HG03558 (cell line): ENCODE results near the gene P3H2.
"Not testable (repeated sequence)": the region's sequence is repeated elsewhere in the genome, so short reads cannot be mapped to it uniquely, and the experiment has no call there.

Experiments used
- ATAC-seq: cut with Tn5 transposase; IDR thresholded peaks from one replicate; pipeline ENCODE4 v1.9.1; 2021; ENCODE audit warnings: moderate number of reproducible peaks; ENCODE audit not compliant: unreplicated experiment; ENCODE audit errors: extremely low read depth

P3H2 gene

DNA sequence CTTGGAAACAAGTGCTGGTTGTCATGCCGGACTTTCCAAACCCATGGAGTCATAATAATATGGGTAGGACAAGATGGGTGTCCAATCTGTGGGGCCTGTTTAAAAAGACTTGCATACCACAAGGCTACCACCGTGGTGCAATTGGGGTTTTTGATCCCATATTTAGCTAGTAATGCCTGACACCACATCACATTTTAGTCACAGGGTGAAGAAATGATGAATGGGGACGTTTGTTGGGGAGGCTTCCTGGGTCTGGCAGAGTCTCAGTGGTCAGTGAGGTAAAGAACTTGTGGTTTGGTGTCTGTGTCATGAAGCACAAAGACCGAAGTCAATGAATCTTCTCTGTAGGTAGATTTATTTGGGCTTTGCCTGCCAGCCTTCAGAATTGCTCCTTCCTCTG lies 31.0 kb downstream of the P3H2 start:
- no peak for ATAC-seq

GRCh38 chr3:190088890-190089289 lies 31.8 kb downstream of the P3H2 start:
- ATAC-seq, result no peak

- ATAC-seq, result no peak
Observed at GRCh38 chr3:190086191-190086590, 34.5 kb downstream of the P3H2 start.

GRCh38 chr3:190084983-190085382 lies 35.7 kb downstream of the P3H2 start:
- no peak for ATAC-seq

DNA sequence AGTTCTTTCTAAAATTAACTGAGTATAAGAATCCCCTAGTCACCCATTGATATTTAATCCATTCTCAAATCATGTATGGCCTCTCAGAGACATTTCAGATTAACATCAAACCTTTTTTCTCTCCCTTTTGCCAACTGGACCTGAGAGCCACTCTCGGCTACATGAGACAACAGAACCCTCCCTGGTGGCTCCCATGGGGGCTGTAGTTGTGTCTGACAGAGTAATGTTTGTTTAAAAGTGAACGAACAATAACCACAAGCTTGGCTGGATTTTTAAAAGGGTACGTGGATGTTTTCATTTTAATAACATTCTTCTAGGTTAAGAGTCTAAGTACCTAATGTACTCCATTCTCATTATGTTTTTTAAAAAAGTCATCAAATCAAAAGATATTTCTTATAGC lies 37.1 kb downstream of the P3H2 start:
- ATAC-seq, result no peak

DNA sequence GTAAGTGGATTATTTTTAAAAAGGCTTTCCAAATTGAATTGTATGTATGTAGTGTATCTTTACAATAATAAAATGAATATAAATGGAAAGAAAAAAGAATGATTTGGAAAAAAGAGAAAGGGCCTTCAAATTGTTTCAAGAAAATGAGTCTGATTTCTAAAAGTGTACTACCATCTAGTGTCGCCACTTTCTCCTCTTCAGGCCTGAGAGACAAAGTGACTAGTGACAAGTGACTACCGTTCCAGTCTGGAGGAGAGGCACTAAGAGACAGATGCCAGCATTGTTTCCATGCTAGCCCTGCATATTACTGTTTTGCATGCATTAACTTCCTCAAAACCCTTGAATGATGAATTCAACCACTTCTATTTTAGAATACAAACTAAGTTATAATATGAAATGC lies 39.3 kb downstream of the P3H2 start:
- no peak for ATAC-seq

DNA sequence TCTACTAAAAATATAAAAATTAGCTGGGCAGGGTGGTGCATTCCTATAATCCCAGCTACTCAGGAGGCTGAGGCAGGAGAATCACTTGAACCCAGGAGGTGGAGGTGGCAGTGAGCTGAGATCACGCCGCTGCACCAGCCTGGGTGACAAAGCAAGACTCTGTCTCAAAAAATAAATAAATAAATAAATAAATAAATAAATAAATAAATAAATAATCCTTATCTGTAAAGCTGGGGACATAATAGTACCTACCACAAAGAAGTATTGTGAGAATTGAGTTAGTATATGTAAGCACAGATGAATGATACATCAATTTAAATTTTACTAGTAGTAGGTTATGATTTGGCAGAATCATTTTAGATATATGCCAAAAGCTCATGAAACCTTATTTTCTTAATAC lies 41.5 kb downstream of the P3H2 start:
- not testable (repeated sequence) for ATAC-seq

- no peak for ATAC-seq
Observed at GRCh38 chr3:190077395-190078045, 43.2 kb downstream of the P3H2 start.

- ATAC-seq, result no peak
Observed at GRCh38 chr3:190076601-190077394, 43.9 kb downstream of the P3H2 start.

- ATAC-seq, result no peak
Observed at GRCh38 chr3:190076136-190076535, 44.6 kb downstream of the P3H2 start.

GRCh38 chr3:190074817-190075216 lies 45.9 kb downstream of the P3H2 start:
- no peak for ATAC-seq

- ATAC-seq, result no peak
Observed at GRCh38 chr3:190073264-190074008, 47.3 kb downstream of the P3H2 start.

GRCh38 chr3:190072856-190073255 lies 47.8 kb downstream of the P3H2 start:
- no peak for ATAC-seq

GRCh38 chr3:190071921-190072320 lies 48.8 kb downstream of the P3H2 start:
- not testable (repeated sequence) for ATAC-seq

GRCh38 chr3:190070622-190071347 lies 49.9 kb downstream of the P3H2 start:
- ATAC-seq, result no peak

- ATAC-seq, result no peak
Observed at GRCh38 chr3:190065204-190065603, 55.5 kb downstream of the P3H2 start.

DNA sequence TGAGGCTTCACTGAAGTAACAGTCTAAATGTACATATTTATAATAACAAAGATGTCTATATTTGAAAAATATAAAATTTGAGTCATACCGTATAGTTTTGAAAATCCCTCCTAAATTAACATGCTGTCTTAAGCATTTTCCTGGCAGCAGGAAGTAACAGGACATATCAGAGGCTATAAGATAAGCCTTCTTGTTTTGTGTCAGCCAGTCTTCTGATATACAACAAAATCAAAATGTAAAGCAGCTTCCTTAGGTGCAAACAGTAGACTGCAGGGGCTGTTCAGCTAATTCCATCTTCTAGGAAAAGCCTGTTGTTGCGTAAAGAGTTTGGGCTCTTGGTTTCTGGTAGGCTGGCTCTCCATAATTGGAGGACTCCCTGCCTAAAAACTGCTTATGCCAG lies 56.0 kb downstream of the P3H2 start:
- no peak for ATAC-seq

- ATAC-seq, result no peak
Observed at GRCh38 chr3:190064112-190064511, 56.6 kb downstream of the P3H2 start.

GRCh38 chr3:190063490-190063889 lies 57.2 kb downstream of the P3H2 start:
- no peak for ATAC-seq

DNA sequence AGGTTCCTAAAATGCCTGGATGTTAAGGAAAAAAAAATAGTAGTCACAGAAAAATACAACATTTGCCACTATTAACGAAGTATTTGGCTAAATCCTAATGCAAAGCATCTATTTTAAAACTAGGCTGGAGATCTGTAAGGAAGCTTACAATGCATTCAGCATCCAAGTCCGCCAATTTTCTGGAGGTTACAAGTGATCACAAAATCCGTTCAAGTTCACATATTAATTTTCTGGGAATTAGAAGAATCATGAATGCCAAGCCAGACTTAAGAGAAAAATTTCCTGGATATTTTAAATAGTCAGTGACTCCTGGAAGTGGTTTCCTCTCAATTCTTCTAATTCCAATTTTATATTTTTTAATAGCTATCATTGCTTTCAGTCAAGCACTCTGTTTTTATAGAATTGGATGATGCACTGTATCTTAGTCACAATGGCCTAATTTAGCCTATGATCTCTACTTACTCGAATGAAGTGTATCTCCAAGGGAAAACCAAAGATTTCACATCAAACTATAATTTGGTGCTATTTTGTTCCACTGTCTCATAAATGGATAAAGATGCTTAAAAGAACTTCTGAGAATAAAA lies 60.4 kb downstream of the P3H2 start:
- no peak for ATAC-seq
